HCT116 (cell line): ENCODE results near the gene PTOV1. TPM values are rescaled to one million over a fixed set of nuclear protein-coding genes. Genes with fewer than 3 reads are reported as not detected.

Source experiments
- ATAC-seq: fragments of 200-7000 bp; cut with Tn5 transposase; 2 replicates; pipeline ENCODE4 v1.9.1; 2020; ENCODE audit warnings: mild to moderate bottlenecking, moderate library complexity
- BruUV-seq: library from RNA; stranded (reverse); fragments of 400-500 nt; replicated peaks from 2 replicates; lab custom pipeline; 2021; lab: Mats Ljungman, UMichigan
- CTCF ChIA-PET: fragments of 300-600 bp; sonication (Branson Sonifier 250); formaldehyde crosslinking; loops from one replicate; lab custom pipeline; 2021; ENCODE audit warnings: antibody characterized with exemption; lab: Charles Lee
- POLR2A ChIA-PET: fragments of 300-600, 350-600 bp; sonication (Branson Sonifier 250); formaldehyde crosslinking; loops from one replicate; lab custom pipeline; 2021; ENCODE audit warnings: antibody characterized with exemption; lab: Charles Lee
- RAD21 ChIA-PET, 2 experiments: fragments of 300-600 bp; sonication (Branson Sonifier 250); formaldehyde crosslinking; loops; one replicate each; lab custom pipeline; 2023; ENCODE audit warnings: low total read pairs in 2 of 2; ENCODE audit not compliant: uncharacterized antibody in 2 of 2, unreplicated experiment in 2 of 2, low non-redundant PET in 1 of 2; lab: Charles Lee
- DNase-seq: peaks from one replicate; pipeline ENCODE4 v3.0.0-alpha.2; 2010; ENCODE audit warnings: low read depth, low spot score
- H2AFZ ChIP-seq: fragments of 200-600 bp; shearing (Covaris generic), sonication (generic); 2 replicates; pipeline ENCODE4 v1.6.1; 2017; ENCODE audit warnings: low read depth, mixed run types, mixed read lengths, antibody characterized with exemption, low read length; ENCODE audit not compliant: poor library complexity, severe bottlenecking
- H3K27ac ChIP-seq: 2 replicates; pipeline ENCODE4 v1.5.1; 2012; ENCODE audit warnings: low read depth, low read length
- H3K27me3 ChIP-seq: fragments of 200-600 bp; sonication (generic); 2 replicates; pipeline ENCODE4 v1.6.1; 2016; ENCODE audit warnings: mixed run types, low read length, mixed read lengths; ENCODE audit not compliant: insufficient read depth
- H3K36me3 ChIP-seq, 2 experiments: fragments of 200-500 bp in 1 of 2; fragments of 200-600 bp in 1 of 2; sonication (Bioruptor generic) in 1 of 2; sonication (generic) in 1 of 2; 2 replicates each; pipeline versions ENCODE4 v1.5.1 to v1.6.1; 2014 to 2016; ENCODE audit warnings: low read length in 2 of 2, inconsistent platforms in 1 of 2, mixed read lengths in 1 of 2, mixed run types in 1 of 2; ENCODE audit not compliant: insufficient read depth in 2 of 2, control insufficient read depth in 1 of 2
- H3K4me1 ChIP-seq, 2 experiments: fragments of 200-600 bp in 1 of 2; sonication (generic) in 1 of 2; 2 replicates each; pipeline versions ENCODE4 v1.5.1 to v1.6.1; 2012 to 2017; ENCODE audit warnings: low read length in 2 of 2, inconsistent platforms in 1 of 2, mild to moderate bottlenecking in 1 of 2, mixed read lengths in 1 of 2, mixed run types in 1 of 2, moderate library complexity in 1 of 2; ENCODE audit not compliant: insufficient read depth in 2 of 2, control insufficient read depth in 1 of 2
- H3K4me2 ChIP-seq: fragments of 200-600 bp; sonication (generic); 2 replicates; pipeline ENCODE4 v1.6.1; 2017; ENCODE audit warnings: mixed run types, low read length, mixed read lengths
- H3K4me3 ChIP-seq, 2 experiments: fragments of 200-600 bp in 1 of 2; sonication (generic) in 1 of 2; replicated peaks in 1 of 2; 2 replicates each; pipeline ENCODE4 v1.5.1; 2011 to 2016; ENCODE audit warnings: low read length in 2 of 2, control low read depth in 1 of 2, low read depth in 1 of 2, mild to moderate bottlenecking in 1 of 2, mixed read lengths in 1 of 2, mixed run types in 1 of 2
- H3K79me2 ChIP-seq: fragments of 200-600 bp; sonication (generic); 2 replicates; pipeline ENCODE4 v1.6.1; 2017; ENCODE audit warnings: mild to moderate bottlenecking, mixed run types, low read length, moderate library complexity, mixed read lengths; ENCODE audit not compliant: insufficient read depth
- H3K9ac ChIP-seq: fragments of 200-600 bp; sonication (generic); 2 replicates; pipeline ENCODE4 v1.6.1; 2016; ENCODE audit warnings: low read length, mixed read lengths
- H3K9me2 ChIP-seq: fragments of 200-600 bp; sonication (generic), shearing (Covaris generic); 2 replicates; pipeline ENCODE4 v1.6.1; 2017; ENCODE audit warnings: mixed run types, mild to moderate bottlenecking, moderate library complexity; ENCODE audit not compliant: insufficient read depth
- H3K9me3 ChIP-seq, 2 experiments: fragments of 200-500 bp in 1 of 2; fragments of 200-600 bp in 1 of 2; sonication (Bioruptor generic) in 1 of 2; sonication (generic) in 1 of 2; 2 replicates each; pipeline ENCODE4 v1.6.1; 2014 to 2017; ENCODE audit warnings: low read length in 2 of 2, mixed read lengths in 2 of 2, inconsistent platforms in 1 of 2, low read depth in 1 of 2, mild to moderate bottlenecking in 1 of 2, mixed run types in 1 of 2, moderate library complexity in 1 of 2; ENCODE audit not compliant: control insufficient read depth in 1 of 2, insufficient read depth in 1 of 2
- H4K20me1 ChIP-seq: fragments of 200-600 bp; sonication (generic), shearing (Covaris generic); 2 replicates; pipeline ENCODE4 v1.6.1; 2017; ENCODE audit warnings: mixed run types, mild to moderate bottlenecking, moderate library complexity; ENCODE audit not compliant: insufficient read depth
- ATF3 ChIP-seq: IDR thresholded peaks from 2 replicates; pipeline ENCODE4 v1.6.1; 2012
- CEBPB ChIP-seq: IDR thresholded peaks from 2 replicates; pipeline ENCODE4 v1.6.1; 2012; ENCODE audit warnings: low read depth
- EGR1 ChIP-seq: IDR thresholded peaks from 2 replicates; pipeline ENCODE4 v1.6.1; 2012; ENCODE audit warnings: low read depth
- ELF1 ChIP-seq: IDR thresholded peaks from 2 replicates; pipeline ENCODE4 v1.6.1; 2012; ENCODE audit warnings: low read depth, borderline replicate concordance
- EZH2 ChIP-seq: fragments of 200-600 bp; sonication (generic); IDR thresholded peaks from 2 replicates; pipeline ENCODE4 v1.6.1; 2017; ENCODE audit warnings: antibody characterized with exemption, mixed run types
- EZH2phosphoT487 ChIP-seq: fragments of 200-600 bp; IDR thresholded peaks from 2 replicates; pipeline ENCODE4 v1.6.1; 2018; ENCODE audit warnings: antibody characterized with exemption, borderline replicate concordance
- JUND ChIP-seq: IDR thresholded peaks from 2 replicates; pipeline ENCODE4 v1.6.1; 2012
- POLR2A ChIP-seq: IDR thresholded peaks from 2 replicates; pipeline ENCODE4 v1.7.0; 2011; ENCODE audit warnings: borderline replicate concordance; ENCODE audit not compliant: insufficient read depth, insufficient read length; ENCODE audit errors: extremely low read depth
- POLR2AphosphoS5 ChIP-seq: IDR thresholded peaks from 2 replicates; pipeline ENCODE4 v1.6.1; 2011; ENCODE audit warnings: mild to moderate bottlenecking, low read depth, low read length, moderate library complexity
- RAD21 ChIP-seq: IDR thresholded peaks from 2 replicates; pipeline ENCODE4 v1.6.1; 2012; ENCODE audit warnings: low read depth, mild to moderate bottlenecking
- SIN3A ChIP-seq: IDR thresholded peaks from 2 replicates; pipeline ENCODE4 v1.6.1; 2012; ENCODE audit warnings: low read depth
- SP1 ChIP-seq: IDR thresholded peaks from 2 replicates; pipeline ENCODE4 v1.6.1; 2012; ENCODE audit warnings: low read depth
- SRF ChIP-seq: IDR thresholded peaks from 2 replicates; pipeline ENCODE4 v1.6.1; 2012; ENCODE audit warnings: low read depth
- TCF7L2 ChIP-seq: IDR thresholded peaks from 2 replicates; pipeline ENCODE4 v1.7.0; 2011; ENCODE audit warnings: borderline replicate concordance, inconsistent platforms; ENCODE audit not compliant: insufficient read depth, insufficient read length; ENCODE audit errors: extremely low read depth
- YY1 ChIP-seq: IDR thresholded peaks from 2 replicates; pipeline ENCODE4 v1.6.1; 2011; ENCODE audit warnings: low read length, low read depth, moderate library complexity, mild to moderate bottlenecking; ENCODE audit not compliant: insufficient replicate concordance; ENCODE audit errors: extremely low read depth
- ZFX ChIP-seq: fragments of 450-650 bp; IDR thresholded peaks from 2 replicates; pipeline ENCODE4 v1.6.1; 2017
- ZNF274 ChIP-seq: fragments of 200-500 bp; sonication (Bioruptor generic); IDR thresholded peaks from 2 replicates; pipeline ENCODE4 v1.6.1; 2014; ENCODE audit warnings: mild to moderate bottlenecking, low read depth, low read length, inconsistent platforms
- intact Hi-C: fragments of 100-400 bp; cut with micrococcal nuclease; formaldehyde crosslinking; loops from 2 replicates; pipeline ENCODE4 v1.10.0; 2022
- total RNA-seq: library from RNA; stranded (reverse); gene quantifications from one replicate; pipeline ENCODE4 v1.2.1, GENCODE V29; 2021; ENCODE audit not compliant: unreplicated experiment

Gene PTOV1
- total RNA-seq, 1 experiment from 2014 or later = 236 TPM

- DNase-seq = no peak
- BruUV-seq = no TSS peak
- Histone ChIP-seq H3K4me3 (no peak overlapping the region), H3K27me3 (no peaks in the 10 kb centered on the region), H3K4me1 (peaks cover 6 to 18% of the 10 kb centered on the region in 2 experiments), H3K9ac (no peak overlapping the region), H3K27ac (no peak overlapping the region), H3K9me3 (no peaks in the 10 kb centered on the region), H3K36me3 (no peaks in the 10 kb centered on the region), H3K9me2 (no peaks in the 10 kb centered on the region), H3K4me2 (no peak overlapping the region), H2AFZ (no peak overlapping the region), H3K79me2 (no peaks in the 10 kb centered on the region), H4K20me1 (no peaks in the 10 kb centered on the region)
- CTCF ChIA-PET = no interaction called here
- ATAC-seq = no peak
- TF ChIP-seq ZNF274 (no peak), CEBPB (no peak), EZH2 (no peak), ZFX (no peak), JUND (no peak), ATF3 (no peak), YY1 (no peak), TCF7L2 (no peak), POLR2A (no peak), SRF (no peak), EZH2phosphoT487 (no peak), EGR1 (no peak), ELF1 (no peak), RAD21 (no peak), SIN3A (no peak), SP1 (no peak), POLR2AphosphoS5 (no peak)
- RAD21 ChIA-PET = no interaction called here
- POLR2A ChIA-PET = no interaction called here
- intact Hi-C loops = no loop called here
Measured at GRCh38 chr19:49892716-49893115, 41.8 kb downstream of the PTOV1 start.
